ENCODE data around the gene TMTC2.

The TMTC2 gene

DNA sequence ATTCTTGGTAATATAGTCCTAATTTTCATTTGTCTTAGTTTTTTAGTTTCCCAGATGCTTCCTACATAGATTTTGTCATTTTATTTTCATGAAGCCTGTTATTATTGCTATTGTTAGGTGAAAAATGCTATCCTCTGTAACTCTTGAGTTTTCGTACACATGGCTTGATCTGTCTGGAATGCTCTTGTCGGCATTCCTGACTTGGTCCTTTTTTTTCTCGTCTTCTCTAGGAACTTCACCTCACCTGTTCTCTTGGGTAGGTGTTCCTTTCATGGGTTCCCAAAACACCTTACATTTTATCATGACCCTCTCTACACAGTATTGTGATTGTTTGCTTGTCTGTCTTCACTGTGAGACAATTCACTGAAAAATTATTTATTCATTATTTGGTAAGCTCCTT is 267.4 kb downstream of the TMTC2 start:
- no peak for DNase-seq (ENCODE audit: low spot score)

DNA sequence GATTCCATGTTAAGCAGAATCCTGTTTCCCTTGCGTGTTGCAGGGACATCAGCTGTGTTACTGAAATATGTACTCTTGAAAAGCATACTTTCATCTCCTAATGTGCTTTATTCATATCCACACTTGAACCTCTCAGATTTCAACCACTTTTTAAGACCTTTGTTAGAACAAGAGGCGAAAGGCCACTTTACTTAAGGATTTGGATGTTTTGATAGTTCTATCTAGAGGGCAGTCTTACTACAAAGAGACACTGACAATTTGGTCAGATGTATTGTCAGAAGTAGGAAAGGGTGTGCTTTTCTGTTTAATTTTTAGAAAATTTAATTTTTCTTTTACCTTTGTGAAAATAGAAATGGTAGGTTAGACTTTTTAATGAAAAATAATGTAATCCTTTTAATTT is 267.9 kb downstream of the TMTC2 start:
- DNase-seq (ENCODE audit: low spot score): no peak

DNA sequence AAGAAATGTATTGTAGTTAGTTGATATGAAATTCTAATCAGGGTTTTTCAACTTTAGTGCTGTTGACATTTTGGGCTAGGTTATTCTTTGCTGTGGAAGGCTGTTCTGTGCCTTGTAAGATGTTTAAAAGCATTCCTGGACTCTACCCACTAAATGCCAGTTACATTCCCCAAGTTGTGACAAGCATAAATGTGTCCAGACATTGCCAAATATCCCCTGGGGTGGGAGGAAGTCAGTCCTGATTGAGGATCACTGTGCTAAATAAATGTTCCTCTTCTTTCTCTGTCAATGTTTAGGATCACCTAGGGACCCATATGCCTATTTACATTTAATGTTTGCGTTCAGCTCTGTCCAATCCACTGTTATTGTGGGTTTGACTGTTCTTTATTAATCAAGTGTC is 268.3 kb downstream of the TMTC2 start:
- DNase-seq (ENCODE audit: low spot score): no peak

DNA sequence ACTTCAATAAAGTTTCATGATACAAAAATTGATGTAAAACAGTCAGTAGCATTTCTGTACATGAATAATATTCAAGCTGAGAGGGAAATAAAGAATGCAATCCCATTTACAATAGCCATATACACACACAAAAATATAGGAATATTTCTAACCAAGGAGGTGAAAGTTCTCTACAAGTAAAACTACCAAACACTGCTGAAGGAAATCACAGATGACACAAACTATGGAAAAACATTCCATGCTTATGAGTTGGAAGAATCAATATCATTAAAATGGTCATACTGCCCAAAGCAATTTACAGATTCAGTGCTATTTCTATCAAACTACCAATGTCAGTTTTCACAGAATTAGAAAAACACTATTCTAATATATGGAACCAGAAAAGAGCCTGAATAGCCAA is 272.3 kb downstream of the TMTC2 start:
- DNase-seq (ENCODE audit: low spot score): no peak

DNA sequence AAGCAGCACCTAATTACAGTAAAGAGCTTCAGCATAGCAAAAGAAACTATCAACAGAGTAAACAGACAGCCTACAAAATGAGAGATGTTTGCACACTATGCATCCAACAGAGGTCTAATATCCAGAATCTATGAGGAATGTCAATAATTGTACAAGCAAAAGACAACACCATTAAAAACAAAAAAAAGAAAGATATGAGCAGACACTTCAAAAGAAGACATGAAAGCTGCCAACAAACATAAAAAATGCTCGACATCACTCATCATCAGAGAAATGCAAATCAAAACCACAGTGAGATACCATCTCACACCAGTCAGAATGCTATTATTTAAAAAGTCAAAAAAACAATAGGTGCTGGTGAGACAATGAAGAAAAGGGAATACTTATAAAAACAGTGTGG is 273.1 kb downstream of the TMTC2 start:
- no peak for DNase-seq (ENCODE audit: low spot score)

DNA sequence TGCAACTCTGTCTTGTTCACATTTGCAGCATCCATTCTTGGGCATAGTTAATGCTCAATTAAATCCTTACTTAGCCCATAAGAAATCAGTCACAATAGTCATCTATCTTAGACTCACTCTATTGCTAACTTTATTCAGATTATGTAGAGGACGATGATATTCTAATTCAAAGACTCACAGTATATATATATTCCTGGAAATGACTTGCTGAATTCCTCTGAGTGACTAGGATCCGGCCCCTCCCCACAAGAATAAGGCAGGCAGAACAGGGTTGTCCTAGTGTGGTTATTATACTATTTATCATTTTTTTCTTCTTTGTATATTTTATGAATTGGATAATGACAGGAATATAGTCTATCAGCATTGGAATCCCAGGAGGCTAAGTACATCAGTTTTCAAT is 275.1 kb downstream of the TMTC2 start:
- DNase-seq (ENCODE audit: low spot score): no peak

DNA sequence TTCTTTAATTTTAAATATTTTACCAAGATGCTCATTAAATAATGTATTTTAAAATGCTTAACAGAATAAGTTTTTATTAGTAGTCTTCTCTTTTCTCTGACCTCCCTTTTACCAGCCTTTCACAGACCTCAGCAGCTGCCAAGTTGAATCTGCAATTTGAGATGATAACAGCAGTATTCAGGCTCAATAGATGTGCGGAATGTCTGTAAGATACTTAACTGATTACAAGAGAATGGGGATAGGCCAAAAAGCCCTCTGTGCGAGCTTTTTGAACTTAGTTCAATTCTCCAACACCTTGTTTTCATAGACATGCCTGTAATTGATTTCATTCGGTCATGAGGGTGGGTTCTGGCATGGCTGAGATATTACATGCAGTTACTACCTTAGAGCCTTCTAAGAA is 277.2 kb downstream of the TMTC2 start:
- no peak for DNase-seq (ENCODE audit: low spot score)

DNA sequence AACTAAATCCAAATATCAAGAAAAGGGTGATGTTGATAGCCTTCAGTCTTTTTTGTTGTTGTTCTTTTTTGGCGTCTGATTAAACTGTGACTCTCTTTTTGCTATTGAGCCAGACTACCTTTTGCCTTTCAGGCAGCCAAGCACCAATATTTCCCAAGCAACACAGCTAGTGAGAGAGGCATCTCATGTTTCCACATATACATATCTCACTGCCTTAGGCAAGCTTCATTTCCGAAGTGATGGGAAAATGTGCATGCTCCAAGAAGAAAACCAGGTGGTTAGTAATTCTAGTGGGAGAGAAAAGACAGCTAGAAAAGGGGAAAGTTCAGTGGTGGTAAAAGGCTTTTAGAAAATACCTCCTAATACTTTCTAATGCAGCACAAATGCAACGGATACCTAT is 277.7 kb downstream of the TMTC2 start:
- DNase-seq (ENCODE audit: low spot score): no peak

DNA sequence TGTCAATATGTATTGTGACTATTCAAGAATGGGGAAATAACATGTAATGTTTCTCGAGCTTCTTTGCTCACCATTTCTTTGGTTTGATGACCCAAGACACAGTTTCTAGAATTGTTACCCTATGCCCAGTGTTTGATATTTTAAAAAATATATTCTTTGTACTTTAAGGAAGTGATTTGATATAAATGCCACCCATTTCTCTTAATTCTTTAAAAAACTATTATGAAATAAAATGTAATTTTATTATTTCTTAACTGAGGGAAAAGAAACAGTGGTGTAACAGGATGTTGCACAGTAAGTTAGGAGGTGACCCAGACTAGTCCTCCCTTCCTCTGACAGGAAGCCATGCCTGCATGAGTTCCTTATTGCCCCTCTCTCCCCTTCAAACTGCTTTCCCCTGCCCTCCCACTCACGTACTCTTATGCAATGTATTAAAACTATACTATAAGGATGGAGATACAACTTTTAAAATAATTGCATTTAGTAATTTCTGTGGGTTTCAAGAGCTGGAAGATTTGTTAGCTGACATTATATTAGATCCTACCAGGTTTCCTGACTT is 279.4 kb downstream of the TMTC2 start:
- DNase-seq (ENCODE audit: low spot score): no peak

DNA sequence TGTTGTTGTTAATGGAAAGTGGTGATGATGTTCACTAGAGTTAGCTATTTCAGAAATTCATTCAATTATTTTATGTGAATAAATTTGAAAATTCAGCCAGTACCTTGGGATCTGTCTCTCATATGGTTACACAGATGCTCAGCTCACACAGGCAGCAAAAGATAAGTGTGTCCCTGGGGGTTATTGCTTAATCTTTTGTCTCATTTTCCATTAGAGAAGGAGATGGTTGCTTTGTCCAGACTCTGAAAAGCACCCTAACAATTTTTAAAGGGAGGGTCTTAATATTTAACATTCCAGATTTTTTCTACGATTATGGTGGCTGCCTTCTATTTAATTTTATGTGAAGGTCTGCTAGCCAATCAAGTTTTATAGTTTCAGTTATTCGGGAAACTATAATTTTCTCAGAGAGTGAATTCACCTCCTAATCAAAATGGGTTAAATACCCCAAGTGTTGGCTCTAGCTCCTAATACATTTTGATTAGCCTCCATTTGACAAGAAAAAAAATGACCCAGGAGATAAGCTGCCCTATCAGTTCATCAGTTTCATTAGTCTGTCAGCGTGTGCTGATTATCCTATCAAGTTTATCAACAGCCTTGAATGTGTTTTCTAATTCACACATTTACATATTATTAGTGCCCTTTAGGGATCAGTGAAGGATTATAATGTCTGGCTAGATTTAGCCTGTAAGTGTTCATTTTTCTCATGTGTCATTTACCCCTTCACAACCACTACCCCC is 282.1 kb downstream of the TMTC2 start:
- DNase-seq (ENCODE audit: low spot score): no peak

DNA sequence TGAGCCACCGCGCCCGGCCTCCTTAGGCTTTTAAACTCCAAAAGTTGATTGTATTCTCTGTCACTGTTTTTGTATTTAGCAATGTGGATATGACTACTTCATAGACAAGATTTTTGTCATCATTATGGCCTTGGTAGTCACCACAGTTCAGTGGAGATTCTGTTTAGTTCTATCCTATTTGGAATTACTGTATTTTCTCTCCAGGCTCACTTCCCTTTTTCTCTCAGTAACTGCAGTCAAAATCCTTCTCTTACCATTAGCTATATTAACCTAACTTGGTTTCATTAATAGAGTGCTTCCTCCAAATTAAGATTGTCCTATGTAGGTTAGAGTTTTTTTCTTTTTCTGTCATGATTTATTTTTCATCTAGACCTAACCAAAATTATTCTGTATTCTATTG is 283.9 kb downstream of the TMTC2 start:
- DNase-seq (ENCODE audit: low spot score): no peak

DNA sequence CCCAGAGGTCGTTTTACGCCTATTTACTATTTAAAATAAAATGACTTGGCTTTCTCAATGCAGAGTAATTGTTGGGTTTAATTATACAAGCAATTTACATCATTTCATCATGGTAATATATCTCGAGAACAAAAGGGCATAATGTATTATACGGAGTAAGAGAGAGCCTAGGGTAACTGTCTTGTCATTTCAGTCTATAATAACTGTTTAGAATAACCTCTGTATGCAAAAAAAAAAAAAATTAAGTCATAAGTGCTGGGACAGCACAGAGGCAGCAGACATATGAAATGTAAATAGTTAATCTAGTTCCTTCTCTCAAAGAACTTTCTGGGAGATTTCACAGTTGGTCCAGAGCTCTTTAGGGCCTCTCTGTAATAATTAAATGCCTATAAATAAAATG is 284.9 kb downstream of the TMTC2 start:
- DNase-seq (ENCODE audit: low spot score): no peak

DNA sequence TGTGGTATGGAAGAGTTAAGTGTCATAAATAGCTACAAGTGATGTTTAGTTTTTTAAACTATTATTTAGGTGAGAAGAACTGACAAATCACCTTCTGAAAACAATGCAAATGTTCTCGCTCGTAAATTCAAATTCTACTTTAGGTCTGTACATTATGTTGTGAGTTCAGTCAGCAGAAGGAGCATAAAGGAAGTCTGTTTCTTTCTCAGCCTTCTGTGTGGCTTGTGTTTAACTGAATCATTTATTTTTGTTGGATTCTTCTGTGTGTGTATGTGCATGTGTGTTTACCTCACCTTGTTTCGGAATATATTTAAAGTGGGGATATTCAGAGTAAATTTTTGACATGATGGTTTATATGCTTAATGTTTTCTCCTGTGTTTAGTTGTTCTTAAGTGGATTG is 285.9 kb downstream of the TMTC2 start:
- DNase-seq (ENCODE audit: low spot score): no peak

DNA sequence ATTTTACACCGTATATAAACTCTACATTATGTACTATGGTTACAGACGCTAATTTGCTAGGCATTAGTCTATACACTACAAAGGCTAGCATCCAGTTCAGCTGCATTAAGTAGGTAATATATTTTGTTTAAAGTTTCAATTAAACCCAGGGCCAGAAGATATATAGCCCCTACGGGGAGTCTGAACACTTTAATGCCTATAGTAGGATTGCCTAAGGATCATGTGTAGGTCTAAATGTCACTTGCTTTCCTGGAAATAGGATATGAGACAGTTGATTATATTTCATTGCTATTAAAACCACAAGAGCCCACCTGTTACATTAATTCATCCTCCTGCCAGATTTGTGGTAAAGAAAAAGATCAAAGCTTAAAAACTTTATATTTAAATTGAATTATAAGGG is 286.9 kb downstream of the TMTC2 start:
- DNase-seq (ENCODE audit: low spot score): no peak

DNA sequence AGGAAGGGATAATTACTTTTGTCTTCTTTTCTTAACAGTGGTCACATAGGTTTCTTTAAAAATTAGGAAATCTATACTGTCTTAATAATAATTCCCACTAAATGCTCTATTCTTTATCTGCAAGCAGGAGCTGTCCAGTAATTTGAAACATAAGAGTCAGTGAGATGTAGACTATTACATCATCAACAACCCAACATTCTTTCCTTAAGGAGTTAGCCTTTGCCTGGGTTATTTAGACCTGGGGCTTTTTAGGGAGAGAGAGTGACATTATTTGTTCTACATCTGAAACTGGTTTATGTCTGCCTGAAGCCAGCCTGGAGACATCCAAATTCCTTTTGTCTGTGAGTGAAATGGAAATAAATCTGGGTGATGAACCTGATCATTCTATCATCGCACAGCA is 294.4 kb downstream of the TMTC2 start:
- no peak for DNase-seq (ENCODE audit: low spot score)

DNA sequence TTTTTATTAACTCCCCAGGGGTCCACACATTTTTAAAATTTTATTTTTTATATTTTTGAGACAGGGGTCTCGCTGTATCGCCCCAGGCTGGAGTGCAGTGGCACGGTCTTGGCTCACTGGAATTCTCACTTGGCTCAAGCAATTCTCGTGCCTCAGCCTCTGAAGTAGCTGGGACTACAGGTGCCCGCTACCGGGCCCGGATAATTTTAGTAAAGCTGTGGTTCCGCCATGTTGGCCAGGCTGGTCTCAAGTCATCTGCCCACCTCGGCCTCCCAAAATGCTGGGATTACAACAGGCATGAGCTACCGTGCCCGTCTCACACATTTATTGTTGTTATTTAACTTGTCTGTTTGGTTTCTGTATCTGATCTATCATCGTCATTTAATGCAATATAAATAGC is 307.4 kb downstream of the TMTC2 start:
- DNase-seq (ENCODE audit: low spot score): no peak

DNA sequence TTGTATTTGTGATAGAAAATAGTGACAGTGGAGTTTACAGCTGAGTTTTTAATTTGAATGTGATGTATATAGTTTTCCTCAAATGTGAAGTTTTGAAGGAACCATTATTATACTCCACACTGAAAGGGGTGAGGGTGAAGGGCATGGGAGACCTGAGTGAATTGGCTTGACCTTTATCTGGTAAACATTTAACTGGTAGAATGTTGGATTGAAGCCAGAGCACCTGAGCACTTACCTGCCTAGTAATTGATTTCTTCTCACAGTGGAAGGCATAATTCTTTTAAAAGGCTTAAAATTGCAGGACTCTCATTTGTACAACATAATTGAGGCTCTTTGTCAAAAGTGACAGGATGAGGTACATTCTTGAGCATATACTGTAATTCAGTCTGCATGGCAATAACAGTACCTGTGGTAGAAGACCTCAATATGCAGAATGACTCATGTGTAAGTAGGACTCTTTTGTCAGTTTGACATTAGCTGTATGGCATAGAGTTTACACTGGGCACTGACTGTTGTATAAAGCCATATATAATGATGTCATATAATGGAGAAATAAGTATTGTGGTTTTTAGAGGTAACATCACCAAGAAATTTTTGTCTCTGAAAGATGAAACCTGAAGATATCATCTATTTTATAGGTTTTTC is 309.6 kb downstream of the TMTC2 start:
- peak; percentile 33 for DNase-seq (ENCODE audit: low spot score)

DNA sequence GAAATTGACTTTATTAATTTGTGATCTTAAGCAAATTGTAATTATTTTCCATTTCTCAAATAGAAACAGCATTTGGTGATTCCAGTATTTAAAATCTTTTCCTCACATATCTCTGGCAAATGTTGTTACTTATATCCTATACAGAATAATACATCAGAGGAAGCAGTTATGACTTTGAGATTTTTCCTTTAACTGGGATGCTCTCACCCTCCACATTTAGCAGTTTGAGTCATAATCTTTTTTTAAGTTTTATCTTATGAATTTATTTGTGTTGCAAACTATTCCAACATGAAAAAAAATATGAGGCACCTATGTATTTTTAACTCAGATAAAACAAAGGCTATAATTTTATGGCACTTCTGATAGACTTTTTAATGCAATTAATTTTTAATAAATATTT is 311.8 kb downstream of the TMTC2 start:
- no peak for DNase-seq (ENCODE audit: low spot score)

DNA sequence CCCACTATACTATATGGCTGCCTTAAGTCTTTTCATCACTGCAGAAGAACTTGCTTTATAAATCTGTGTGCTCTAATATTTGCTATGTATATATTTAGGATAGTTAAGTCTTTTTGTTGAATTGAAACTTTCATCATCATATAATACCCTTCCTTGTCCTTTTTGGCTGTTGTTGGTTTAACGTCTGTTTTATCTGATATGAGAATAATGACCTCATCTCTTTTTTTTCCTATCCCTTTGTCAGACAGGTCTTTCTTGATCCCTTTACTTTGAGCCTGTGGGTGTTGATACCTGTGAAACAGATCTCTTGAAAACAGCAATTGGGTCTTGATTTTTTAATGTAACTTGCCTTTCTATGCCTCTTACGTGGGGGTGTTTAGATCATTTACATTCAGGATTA is 316.3 kb downstream of the TMTC2 start:
- no peak for DNase-seq (ENCODE audit: low spot score)

DNA sequence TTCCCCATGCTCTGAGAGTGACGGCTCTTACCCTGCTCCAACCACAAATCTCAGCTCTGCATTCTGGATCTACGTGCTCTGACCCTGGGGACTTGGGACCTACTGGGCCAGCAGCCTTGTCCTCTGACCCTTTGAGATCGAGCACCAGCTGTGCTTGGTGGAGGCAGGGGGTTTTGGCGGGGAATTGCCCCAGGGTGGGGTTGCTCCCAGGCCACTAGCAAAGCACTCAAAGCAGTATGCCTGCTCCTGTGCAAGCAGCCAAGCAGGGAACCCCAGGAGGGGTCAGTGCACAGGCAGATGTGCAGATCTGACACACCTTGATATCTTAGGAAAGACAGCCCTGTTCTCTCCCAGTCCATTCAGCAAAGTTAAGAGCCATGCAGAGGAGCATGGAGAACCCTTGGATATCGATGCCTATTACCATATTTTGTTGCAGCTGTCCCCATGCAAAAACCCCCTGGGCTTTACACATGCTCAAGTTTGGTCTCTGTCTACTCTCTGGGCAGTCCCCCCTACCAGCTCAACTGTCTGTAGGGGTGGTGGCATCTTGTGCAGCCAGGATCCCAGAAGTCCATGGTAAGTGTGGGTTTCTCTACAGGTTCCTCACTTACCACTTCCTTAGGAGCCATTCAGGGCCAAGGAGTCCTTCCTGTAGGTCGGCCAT is 319.0 kb downstream of the TMTC2 start:
- DNase-seq (ENCODE audit: low spot score): no peak

DNA sequence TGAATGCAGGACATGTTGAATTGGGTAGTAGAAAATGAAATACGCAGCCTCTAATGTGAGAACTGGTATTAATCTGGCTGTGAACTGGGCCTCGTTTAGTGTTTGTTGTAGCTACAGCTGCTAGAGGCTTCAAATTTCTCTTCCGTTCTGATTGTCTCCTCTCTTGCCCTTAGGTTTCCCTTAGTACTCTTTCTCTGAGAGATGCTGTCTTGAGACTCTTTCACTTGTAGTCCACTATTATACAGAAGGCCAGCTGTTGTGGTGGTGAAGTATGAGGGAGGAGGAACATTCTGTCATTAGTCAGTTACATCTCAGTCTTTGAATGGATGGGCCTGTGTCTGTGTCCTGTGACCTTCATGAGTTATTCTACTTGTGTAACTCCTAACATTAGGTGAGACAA is 322.0 kb downstream of the TMTC2 start:
- no peak for DNase-seq (ENCODE audit: low spot score)

DNA sequence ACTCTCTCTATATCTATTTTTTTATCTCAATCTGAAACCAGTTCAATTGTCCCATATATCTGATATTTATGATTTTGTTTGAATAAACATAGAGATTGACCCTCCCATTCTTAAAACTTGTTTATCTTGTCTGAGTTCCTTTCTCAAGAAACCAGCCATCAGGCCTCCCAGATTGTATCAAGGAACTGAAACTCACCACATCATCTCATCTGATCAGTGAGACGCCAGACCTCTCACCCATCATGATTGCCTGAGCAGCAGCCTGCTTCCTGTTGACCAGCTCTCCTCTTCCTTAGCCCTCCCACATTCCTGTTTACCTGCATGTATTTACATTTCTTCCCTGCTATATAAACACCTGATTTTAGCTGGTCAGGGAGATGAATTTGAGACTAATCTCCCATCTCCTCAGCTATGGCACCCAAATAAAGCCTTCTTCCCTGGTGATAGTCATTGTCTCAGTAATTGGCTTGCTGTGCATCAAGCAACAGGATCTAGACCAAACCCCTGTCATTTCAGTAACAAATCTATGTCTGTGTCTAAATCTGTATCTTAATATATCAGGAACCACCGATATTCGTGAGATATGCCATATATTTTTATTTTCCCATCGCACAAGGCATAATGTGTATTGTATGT is 323.6 kb downstream of the TMTC2 start:
- no peak for DNase-seq (ENCODE audit: low spot score)
